ENCODE data around the gene WDR33. TPM values are rescaled to one million over a fixed set of nuclear protein-coding genes. Genes with fewer than 3 reads are reported as not detected.

WDR33 gene
- total and polyA plus RNA-seq, 2 donors (not counting 3 experiments of a cell fraction or from before 2014, with no cell fraction given) = 16.4 to 52.5 TPM

GRCh38 chr2:127805491-127805890 lies 5.5 kb downstream of the WDR33 start:
- intact Hi-C loops (cut with micrococcal nuclease) = no loop called here
- FAIRE-seq (no peak), DNase-seq (ENCODE audit: low read depth, low spot score) (no peak)
- Histone ChIP-seq H3K4me1 (ENCODE audit: control insufficient read depth, extremely low read depth, insufficient read depth, low read length) (peaks cover 5% of the 10 kb centered on the region), H3K4me3 (replicated peaks in 1 of 3; ENCODE audit: insufficient read depth in 1 of 3, low read depth in 1 of 3, low read length in 3 of 3) (no peak overlapping the region), H2AFZ (ENCODE audit: low read depth, low read length) (no peak overlapping the region), H3K36me3 (ENCODE audit: control insufficient read depth in 2 of 2, extremely low read depth in 1 of 2, insufficient read depth in 2 of 2, low read length in 2 of 2) (no peaks in the 10 kb centered on the region), H3K9ac (replicated peaks; ENCODE audit: extremely low read depth, insufficient read depth, low read length) (no peak overlapping the region), H4K20me1 (replicated peaks; ENCODE audit: control insufficient read depth, extremely low read depth, insufficient read depth, low read length) (peaks cover 13% of the 10 kb centered on the region), H3K9me1 (replicated peaks; ENCODE audit: control insufficient read depth, extremely low read depth, insufficient read depth, low read length) (no peaks in the 10 kb centered on the region), H3K27me3 (ENCODE audit: control insufficient read depth in 2 of 2, insufficient read depth in 2 of 2, low read length in 2 of 2) (no peaks in the 10 kb centered on the region), H3K79me2 (ENCODE audit: control insufficient read depth, insufficient read depth, low read length) (peaks cover 100% of the 10 kb centered on the region), H3K4me2 (ENCODE audit: insufficient read depth, low read length) (no peak overlapping the region), H3K9me3 (replicated peaks; ENCODE audit: control insufficient read depth, insufficient read depth, low read length) (no peaks in the 10 kb centered on the region), H3K27ac (ENCODE audit: insufficient read depth, low read depth, low read length) (no peak overlapping the region)
- dilution Hi-C loops (cut with MboI; ENCODE audit: extremely low pct_ligation_motif_present, low sequenced_read_pairs) = no loop called here
- no peak for TF ChIP-seq POLR2AphosphoS5 (IDR thresholded peaks at IDR 0.05; ENCODE audit: insufficient read depth, low read depth, low read length)
- no peak for TF ChIP-seq MAX (IDR thresholded peaks at IDR 0.05; ENCODE audit: insufficient read depth, insufficient read length)
- TF ChIP-seq GATA2 (IDR thresholded peaks at IDR 0.05; ENCODE audit: insufficient read depth, insufficient read length, low read depth, low read length) = no peak
- no peak for TF ChIP-seq POLR2A (IDR thresholded peaks at IDR 0.05; ENCODE audit: low read depth, low read length)
- no peak for TF ChIP-seq FOS (IDR thresholded peaks at IDR 0.05; ENCODE audit: borderline replicate concordance, insufficient read depth, low read length)
- no peak for TF ChIP-seq CTCF (IDR thresholded peaks at IDR 0.05; ENCODE audit: extremely low read depth in 1 of 2, insufficient read depth in 1 of 2, low read depth in 1 of 2, low read length in 2 of 2)
- no peak for TF ChIP-seq EZH2 (IDR thresholded peaks at IDR 0.05; ENCODE audit: borderline replicate concordance, low read depth, low read length, severe bottlenecking)
- no peak for TF ChIP-seq JUN (IDR thresholded peaks at IDR 0.05; ENCODE audit: borderline replicate concordance, insufficient read depth, insufficient read length, low read depth)
- no peak for TF ChIP-seq MYC (IDR thresholded peaks at IDR 0.05; ENCODE audit: low read depth, low read length)
- no TSS peak for BruUV-seq (replicated peaks)
- ChIA-PET POLR2A (no interaction called here), CTCF (interaction anchor here (1.4 kb wide), 1 partner anchor 110 kb away, joined by 3 read pairs; no protein-coding TSS in a partner anchor)

All from endothelial cell of umbilical vein (primary cell).